ENCODE results near the gene ATM.
"Not testable (repeated sequence)": the region's sequence is repeated elsewhere in the genome, so short reads cannot be mapped to it uniquely, and the experiment has no call there.

The ATM gene

GRCh38 chr11:108341654-108342053, 118.8 kb downstream of the ATM start:
- Histone ChIP-seq H3K27me3 (ENCODE audit: low read depth, low read length) (no peaks in the 10 kb centered on the region), H3K9me3 (ENCODE audit: control insufficient read depth in 1 of 2, low read length in 2 of 2) (no peaks in the 10 kb centered on the region), H3K4me3 (ENCODE audit: low read depth in 1 of 2, low read length in 2 of 2) (no peak overlapping the region), H3K36me3 (ENCODE audit: control insufficient read depth in 1 of 2, insufficient read depth in 2 of 2, low read length in 2 of 2) (peaks cover 11% of the 10 kb centered on the region in 2 donors), H3K4me1 (ENCODE audit: control insufficient read depth in 1 of 2, insufficient read depth in 2 of 2, low read length in 2 of 2) (no peaks in the 10 kb centered on the region), H3K27ac (ENCODE audit: low read length) (no peak overlapping the region)

- no peaks in the 10 kb centered on the region for H3K9me3 ChIP-seq (ENCODE audit: control insufficient read depth in 1 of 2, low read length in 2 of 2)
- no peaks in the 10 kb centered on the region for H3K4me1 ChIP-seq (ENCODE audit: control insufficient read depth in 1 of 2, insufficient read depth in 2 of 2, low read length in 2 of 2)
- H3K36me3 ChIP-seq (ENCODE audit: control insufficient read depth in 1 of 2, insufficient read depth in 2 of 2, low read length in 2 of 2): peaks cover 12 to 13% of the 10 kb centered on the region in 2 donors
- no peak overlapping the region for H3K27ac ChIP-seq (ENCODE audit: low read length)
- no peak overlapping the region for H3K4me3 ChIP-seq (ENCODE audit: low read depth in 1 of 2, low read length in 2 of 2)
- H3K27me3 ChIP-seq (ENCODE audit: low read depth, low read length): no peaks in the 10 kb centered on the region
These were observed 120.8 kb downstream of the ATM start for GRCh38 chr11:108343714-108344113.

GRCh38 chr11:108345767-108346166, 122.9 kb downstream of the ATM start:
- no peak overlapping the region for H3K4me3 ChIP-seq (ENCODE audit: low read depth in 1 of 2, low read length in 2 of 2)
- H3K9me3 ChIP-seq (ENCODE audit: control insufficient read depth in 1 of 2, low read length in 2 of 2): no peaks in the 10 kb centered on the region
- no peaks in the 10 kb centered on the region for H3K4me1 ChIP-seq (ENCODE audit: control insufficient read depth in 1 of 2, insufficient read depth in 2 of 2, low read length in 2 of 2)
- peaks cover 25 to 30% of the 10 kb centered on the region in 2 donors for H3K36me3 ChIP-seq (ENCODE audit: control insufficient read depth in 1 of 2, insufficient read depth in 2 of 2, low read length in 2 of 2)
- H3K27me3 ChIP-seq (ENCODE audit: low read depth, low read length): no peaks in the 10 kb centered on the region
- no peak overlapping the region for H3K27ac ChIP-seq (ENCODE audit: low read length)

- no peak overlapping the region for H3K27ac ChIP-seq (ENCODE audit: low read length)
- no peak overlapping the region for H3K4me3 ChIP-seq (ENCODE audit: low read depth in 1 of 2, low read length in 2 of 2)
- no peaks in the 10 kb centered on the region for H3K4me1 ChIP-seq (ENCODE audit: control insufficient read depth in 1 of 2, insufficient read depth in 2 of 2, low read length in 2 of 2)
- H3K36me3 ChIP-seq (ENCODE audit: control insufficient read depth in 1 of 2, insufficient read depth in 2 of 2, low read length in 2 of 2): peaks cover 30 to 32% of the 10 kb centered on the region in 2 donors
- H3K9me3 ChIP-seq (ENCODE audit: control insufficient read depth in 1 of 2, low read length in 2 of 2): no peaks in the 10 kb centered on the region
- no peaks in the 10 kb centered on the region for H3K27me3 ChIP-seq (ENCODE audit: low read depth, low read length)
These were observed 123.6 kb downstream of the ATM start for GRCh38 chr11:108346451-108346850.

- Histone ChIP-seq H3K9me3 (ENCODE audit: control insufficient read depth in 1 of 2, low read length in 2 of 2) (no peaks in the 10 kb centered on the region), H3K4me1 (ENCODE audit: control insufficient read depth in 1 of 2, insufficient read depth in 2 of 2, low read length in 2 of 2) (no peaks in the 10 kb centered on the region), H3K36me3 (ENCODE audit: control insufficient read depth in 1 of 2, insufficient read depth in 2 of 2, low read length in 2 of 2) (peaks cover 56 to 60% of the 10 kb centered on the region in 2 donors), H3K27me3 (ENCODE audit: low read depth, low read length) (no peaks in the 10 kb centered on the region), H3K4me3 (ENCODE audit: low read depth in 1 of 2, low read length in 2 of 2) (no peak overlapping the region), H3K27ac (ENCODE audit: low read length) (no peak overlapping the region)
These were observed 128.6 kb downstream of the ATM start for GRCh38 chr11:108351468-108351867.

- no peak overlapping the region for H3K27ac ChIP-seq (ENCODE audit: low read length)
- no peaks in the 10 kb centered on the region for H3K9me3 ChIP-seq (ENCODE audit: control insufficient read depth in 1 of 2, low read length in 2 of 2)
- no peak overlapping the region for H3K4me3 ChIP-seq (ENCODE audit: low read depth in 1 of 2, low read length in 2 of 2)
- H3K36me3 ChIP-seq (ENCODE audit: control insufficient read depth in 1 of 2, insufficient read depth in 2 of 2, low read length in 2 of 2): peaks cover 7 to 28% of the 10 kb centered on the region in 2 donors
- H3K27me3 ChIP-seq (ENCODE audit: low read depth, low read length): no peaks in the 10 kb centered on the region
- no peaks in the 10 kb centered on the region for H3K4me1 ChIP-seq (ENCODE audit: control insufficient read depth in 1 of 2, insufficient read depth in 2 of 2, low read length in 2 of 2)
These were observed 141.3 kb downstream of the ATM start for GRCh38 chr11:108364159-108364558.

GRCh38 chr11:108368134-108368533, 145.3 kb downstream of the ATM start:
- H3K27ac ChIP-seq (ENCODE audit: low read length): no peak overlapping the region
- no peak overlapping the region for H3K4me3 ChIP-seq (ENCODE audit: low read depth in 1 of 2, low read length in 2 of 2)

GRCh38 chr11:108369064-108369463, 146.2 kb downstream of the ATM start:
- Histone ChIP-seq H3K9me3 (ENCODE audit: control insufficient read depth in 1 of 2, low read length in 2 of 2) (no peaks in the 10 kb centered on the region), H3K4me1 (ENCODE audit: control insufficient read depth in 1 of 2, insufficient read depth in 2 of 2, low read length in 2 of 2) (no peaks in the 10 kb centered on the region), H3K27me3 (ENCODE audit: low read depth, low read length) (no peaks in the 10 kb centered on the region), H3K36me3 (ENCODE audit: control insufficient read depth in 1 of 2, insufficient read depth in 2 of 2, low read length in 2 of 2) (peaks cover 7 to 28% of the 10 kb centered on the region in 2 donors), H3K4me3 (ENCODE audit: low read depth in 1 of 2, low read length in 2 of 2) (no peak overlapping the region), H3K27ac (ENCODE audit: low read length) (no peak overlapping the region)

More at GRCh38 chr11:108368134-108368533, 145.3 kb downstream of the ATM start:
- H3K9me3 ChIP-seq (ENCODE audit: control insufficient read depth in 1 of 2, low read length in 2 of 2): no peaks in the 10 kb centered on the region
- H3K36me3 ChIP-seq (ENCODE audit: control insufficient read depth in 1 of 2, insufficient read depth in 2 of 2, low read length in 2 of 2): peaks cover 7 to 28% of the 10 kb centered on the region in 2 donors
- no peaks in the 10 kb centered on the region for H3K27me3 ChIP-seq (ENCODE audit: low read depth, low read length)
- H3K4me1 ChIP-seq (ENCODE audit: control insufficient read depth in 1 of 2, insufficient read depth in 2 of 2, low read length in 2 of 2): no peaks in the 10 kb centered on the region

GRCh38 chr11:108370315-108370714, 147.4 kb downstream of the ATM start:
- Histone ChIP-seq H3K4me1 (ENCODE audit: control insufficient read depth in 1 of 2, insufficient read depth in 2 of 2, low read length in 2 of 2) (no peaks in the 10 kb centered on the region), H3K9me3 (ENCODE audit: control insufficient read depth in 1 of 2, low read length in 2 of 2) (no peaks in the 10 kb centered on the region), H3K27me3 (ENCODE audit: low read depth, low read length) (no peaks in the 10 kb centered on the region), H3K4me3 (ENCODE audit: low read depth in 1 of 2, low read length in 2 of 2) (no peak overlapping the region), H3K27ac (ENCODE audit: low read length) (no peak overlapping the region), H3K36me3 (ENCODE audit: control insufficient read depth in 1 of 2, insufficient read depth in 2 of 2, low read length in 2 of 2) (peaks cover 2 to 17% of the 10 kb centered on the region in 2 donors)

- Histone ChIP-seq H3K4me3 (ENCODE audit: low read depth in 1 of 2, low read length in 2 of 2) (no peak overlapping the region), H3K9me3 (ENCODE audit: control insufficient read depth in 1 of 2, low read length in 2 of 2) (no peaks in the 10 kb centered on the region), H3K4me1 (ENCODE audit: control insufficient read depth in 1 of 2, insufficient read depth in 2 of 2, low read length in 2 of 2) (no peaks in the 10 kb centered on the region), H3K36me3 (ENCODE audit: control insufficient read depth in 1 of 2, insufficient read depth in 2 of 2, low read length in 2 of 2) (peaks cover 0 to 13% of the 10 kb centered on the region in 2 donors), H3K27ac (ENCODE audit: low read length) (no peak overlapping the region), H3K27me3 (ENCODE audit: low read depth, low read length) (no peaks in the 10 kb centered on the region)
These were observed 148.1 kb downstream of the ATM start for GRCh38 chr11:108370990-108371389.

- H3K27ac ChIP-seq (ENCODE audit: low read length); H3K27me3 ChIP-seq (ENCODE audit: low read depth, low read length); H3K36me3 ChIP-seq (ENCODE audit: control insufficient read depth in 1 of 2, insufficient read depth in 2 of 2, low read length in 2 of 2): not testable (repeated sequence)
These were observed 150.6 kb downstream of the ATM start for GRCh38 chr11:108373505-108373904.

GRCh38 chr11:108388576-108388975, 165.7 kb downstream of the ATM start:
- Histone ChIP-seq H3K9me3 (ENCODE audit: control insufficient read depth in 1 of 2, low read length in 2 of 2) (no peaks in the 10 kb centered on the region), H3K27ac (ENCODE audit: low read length) (no peak overlapping the region), H3K4me3 (ENCODE audit: low read depth in 1 of 2, low read length in 2 of 2) (no peak overlapping the region), H3K4me1 (ENCODE audit: control insufficient read depth in 1 of 2, insufficient read depth in 2 of 2, low read length in 2 of 2) (no peaks in the 10 kb centered on the region), H3K36me3 (ENCODE audit: control insufficient read depth in 1 of 2, insufficient read depth in 2 of 2, low read length in 2 of 2) (no peaks in the 10 kb centered on the region), H3K27me3 (ENCODE audit: low read depth, low read length) (no peaks in the 10 kb centered on the region)

More at GRCh38 chr11:108373505-108373904, 150.6 kb downstream of the ATM start:
- H3K4me3 ChIP-seq (ENCODE audit: low read depth in 1 of 2, low read length in 2 of 2); H3K9me3 ChIP-seq (ENCODE audit: control insufficient read depth in 1 of 2, low read length in 2 of 2); H3K4me1 ChIP-seq (ENCODE audit: control insufficient read depth in 1 of 2, insufficient read depth in 2 of 2, low read length in 2 of 2): not testable (repeated sequence)

Data from muscle layer of duodenum (tissue), 2 donors.